Amniotic stem cell (primary cell): ENCODE results near the gene KLHDC7A.

Source experiments
- DNase-seq: peaks from one replicate; lab custom pipeline; 2025; lab: John Stamatoyannopoulos, UW

The KLHDC7A gene

DNA sequence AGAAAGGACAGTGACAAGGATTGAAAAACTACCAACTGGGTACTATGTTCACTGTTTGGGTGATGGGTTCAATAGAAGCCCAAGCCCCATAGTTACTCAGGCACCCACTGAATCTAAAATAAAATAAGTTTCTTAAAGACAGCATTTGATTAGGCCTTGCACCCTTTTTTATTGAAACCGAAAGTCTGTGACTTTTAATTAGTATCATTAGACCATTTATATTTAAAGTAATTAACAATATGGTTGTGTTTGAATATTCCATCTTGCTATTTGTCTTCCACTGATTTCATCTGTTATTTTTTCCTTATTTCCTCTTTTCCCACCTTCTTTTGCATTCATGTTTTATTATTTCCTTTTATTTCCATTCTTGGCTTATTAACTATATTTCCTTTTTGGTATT lies 27.4 kb downstream of the KLHDC7A start:
- no peak for DNase-seq

DNA sequence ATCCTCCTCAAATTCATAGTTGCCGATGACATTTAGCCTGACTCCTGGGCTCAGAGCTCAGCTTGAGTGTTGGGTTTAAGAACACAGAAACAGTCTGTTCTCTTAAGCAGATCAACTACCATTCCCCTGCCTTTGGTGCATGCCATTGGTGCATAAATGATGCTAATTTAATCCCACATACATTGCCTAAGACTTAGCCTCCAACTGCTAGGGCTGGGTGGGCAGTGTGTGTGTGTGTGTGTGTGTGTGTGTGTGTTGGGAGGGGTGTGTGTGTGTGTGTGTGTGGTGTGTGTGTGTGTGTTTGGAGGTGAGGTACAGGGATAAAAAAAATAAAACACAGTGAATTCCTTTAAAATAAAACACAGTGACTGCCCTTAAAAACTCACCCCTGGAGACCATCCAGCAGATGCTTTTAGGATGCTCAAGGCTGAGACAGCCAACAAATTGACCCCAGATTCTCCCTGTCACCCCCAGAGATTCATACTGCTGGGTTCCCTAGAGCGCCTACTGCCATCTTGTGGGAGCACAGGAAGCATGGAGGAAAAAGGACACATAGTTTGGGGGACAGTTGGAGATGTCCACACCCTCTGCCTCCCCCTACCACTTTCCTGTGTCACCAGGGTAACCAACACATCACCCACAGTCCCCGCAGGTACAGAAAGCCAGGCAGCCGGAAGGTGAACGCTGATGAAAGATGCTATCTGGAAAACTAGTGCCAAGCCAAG lies 30.6 kb downstream of the KLHDC7A start:
- no peak for DNase-seq

DNA sequence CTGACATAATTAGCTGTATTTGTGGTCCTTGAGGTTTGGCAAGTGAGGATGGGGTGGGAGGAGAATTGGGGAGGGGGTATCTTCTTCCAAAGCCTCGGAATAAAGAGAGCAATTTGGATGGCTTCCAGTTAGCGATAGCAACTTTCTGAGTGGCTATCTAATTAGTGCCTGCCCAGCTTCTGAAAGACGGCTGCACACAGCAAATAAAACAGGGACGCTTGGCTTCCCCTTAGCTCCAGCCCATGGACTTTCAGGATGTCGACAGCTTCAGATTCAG lies 31.1 kb downstream of the KLHDC7A start:
- DNase-seq, result no peak

DNA sequence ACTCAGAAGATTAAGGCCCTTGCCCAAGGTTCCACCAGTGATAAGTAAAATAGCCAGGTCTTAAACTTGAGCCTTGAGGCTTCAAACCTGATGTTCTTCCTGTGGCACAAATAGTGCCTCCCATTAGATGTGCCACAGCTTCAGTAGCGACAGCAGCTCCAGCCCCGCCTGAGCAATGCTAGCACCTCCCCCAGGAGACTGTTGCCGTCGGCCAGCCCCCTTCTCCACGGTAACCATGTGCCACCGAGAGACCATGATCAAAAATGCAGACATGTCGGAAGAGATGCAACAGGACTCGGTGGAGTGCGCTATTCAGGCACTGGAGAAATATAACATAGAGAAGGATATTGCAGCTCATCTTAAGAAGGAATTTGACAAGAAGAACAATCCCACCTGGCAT lies 32.2 kb downstream of the KLHDC7A start:
- no peak for DNase-seq

DNA sequence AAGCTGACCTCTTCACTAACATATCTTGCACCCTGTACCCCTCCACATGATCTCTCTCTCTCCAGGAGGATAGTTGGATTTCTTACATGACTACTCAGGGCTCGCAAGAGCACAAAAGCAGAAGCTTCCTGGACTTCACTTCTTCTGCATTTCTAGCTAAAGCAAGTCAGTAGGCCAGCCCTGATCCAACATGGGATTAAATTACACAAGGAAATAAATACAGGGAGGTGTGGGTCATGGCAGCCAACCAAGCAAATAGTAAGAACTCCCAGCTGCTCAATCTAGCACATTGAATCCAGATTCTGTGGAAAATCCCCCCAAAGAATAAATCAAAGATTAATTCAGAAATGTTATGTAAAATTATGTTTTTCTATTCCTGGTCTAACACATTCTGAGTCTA lies 33.3 kb downstream of the KLHDC7A start:
- DNase-seq, result no peak

DNA sequence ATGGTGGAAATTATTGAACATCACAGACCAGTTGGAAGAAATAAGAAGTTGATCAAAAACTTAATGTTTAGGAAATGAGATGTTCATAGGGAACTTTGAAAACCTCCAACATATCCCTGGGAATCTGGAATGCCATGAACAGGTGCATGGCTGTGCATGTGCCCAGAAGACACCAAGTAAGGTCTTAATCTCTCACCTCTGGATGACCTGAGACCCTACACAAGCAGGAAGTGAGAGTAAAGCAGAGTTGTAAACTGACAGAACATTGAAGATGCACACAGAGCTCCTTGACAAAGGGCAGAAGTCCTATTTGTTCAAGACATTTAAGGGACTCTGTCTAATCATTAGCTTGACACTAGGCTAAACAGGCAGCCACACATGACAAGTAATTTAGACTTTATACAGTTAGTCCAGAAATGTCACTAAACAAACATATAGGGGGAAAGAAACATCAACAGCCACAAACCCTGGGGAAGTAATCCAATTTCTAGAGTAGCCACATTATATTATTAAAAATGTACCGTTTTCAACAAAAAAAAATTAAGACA lies 34.5 kb downstream of the KLHDC7A start:
- DNase-seq, result no peak

DNA sequence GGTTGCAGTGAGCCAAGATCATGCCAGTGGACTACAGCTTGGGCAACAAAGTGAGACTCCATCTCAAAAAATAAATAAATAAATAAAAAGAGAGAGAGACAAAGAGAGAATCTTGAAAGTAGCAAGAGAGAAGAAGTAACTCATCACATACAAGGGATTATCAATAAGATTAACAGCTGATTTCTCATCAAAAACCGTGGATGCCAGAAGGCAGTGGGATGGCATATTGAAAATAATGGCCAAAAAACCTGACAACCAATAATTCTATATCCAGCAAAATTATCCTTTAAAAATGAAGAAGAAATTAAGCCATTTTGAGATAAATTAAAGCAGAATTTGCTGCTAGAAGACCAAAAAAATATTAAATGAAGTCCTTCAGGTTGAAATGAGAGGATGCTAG lies 35.7 kb downstream of the KLHDC7A start:
- no peak for DNase-seq

DNA sequence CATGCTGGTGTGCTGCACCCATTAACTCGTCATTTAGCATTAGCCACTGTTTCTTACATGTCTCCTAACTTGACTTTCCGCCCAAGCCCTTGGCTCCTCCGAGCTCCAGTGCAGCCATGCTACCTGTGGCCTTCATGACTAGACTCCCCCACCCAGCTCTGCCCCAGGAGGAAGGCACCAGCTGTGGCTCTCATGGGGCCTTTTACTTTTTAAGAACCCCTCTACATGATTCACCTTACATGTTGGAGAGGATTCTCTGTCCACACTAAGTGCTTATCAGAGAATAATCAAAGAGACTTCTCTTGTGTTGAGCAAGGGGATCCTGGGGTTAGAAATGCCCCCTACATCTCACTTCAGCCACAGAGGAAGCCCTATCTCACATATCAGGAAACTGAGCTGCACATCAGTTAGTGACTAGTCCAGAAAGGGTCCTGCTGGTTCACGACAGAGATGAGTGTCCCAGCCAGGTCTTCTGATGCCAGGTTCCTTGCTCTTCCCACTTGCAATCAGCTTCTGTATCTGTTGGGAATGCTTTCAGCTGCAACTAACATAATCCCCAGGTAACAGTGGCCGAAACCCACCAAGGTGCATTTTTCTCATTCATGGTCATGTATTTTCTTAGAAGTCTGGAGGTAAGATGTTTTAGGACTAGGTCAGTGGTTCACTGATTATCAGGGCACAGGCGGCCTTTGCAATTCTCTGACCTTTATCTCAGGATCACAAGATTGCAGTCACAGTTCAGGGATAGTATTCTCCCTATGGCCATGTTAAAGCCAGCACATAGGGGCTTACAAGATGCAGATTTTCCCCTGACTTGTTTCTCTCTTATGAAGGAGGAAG lies 45.9 kb downstream of the KLHDC7A start:
- no peak for DNase-seq

DNA sequence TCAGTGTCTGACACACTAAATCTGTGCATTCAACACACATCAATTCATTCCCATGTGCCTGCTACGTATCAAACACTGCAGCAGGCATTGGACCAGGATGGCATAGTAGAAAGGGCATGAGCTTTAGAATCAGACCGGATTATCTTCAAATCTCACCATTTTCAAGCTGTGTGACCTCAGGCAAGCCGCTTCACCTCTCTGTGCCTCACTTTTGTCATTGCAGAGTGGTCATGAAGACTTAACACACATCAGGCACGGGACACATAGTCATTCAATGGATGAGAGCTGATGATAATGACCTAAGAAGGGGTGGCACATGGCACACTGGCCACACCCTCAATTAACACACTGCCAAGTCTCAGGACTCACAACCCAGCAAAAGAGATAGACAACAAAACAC lies 46.8 kb downstream of the KLHDC7A start:
- DNase-seq, result no peak

DNA sequence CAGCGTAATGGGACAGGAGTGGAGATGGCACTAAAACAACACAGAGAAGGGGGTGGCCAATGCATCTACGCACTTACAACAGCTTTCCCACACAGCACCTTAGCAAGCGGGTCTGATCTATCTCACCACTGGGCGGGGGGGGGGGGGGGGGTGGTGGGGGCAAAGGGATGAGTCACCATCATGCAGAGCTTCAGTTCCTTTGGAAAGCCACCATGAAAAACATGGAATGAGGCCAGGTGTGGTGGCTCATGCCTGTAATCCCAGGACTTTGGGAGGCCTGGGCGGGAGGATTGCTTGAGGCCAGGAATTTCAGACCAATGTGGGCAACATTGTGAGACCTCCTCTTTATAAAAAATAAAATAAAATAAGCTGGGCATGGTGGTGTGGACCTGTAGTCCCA lies 47.2 kb downstream of the KLHDC7A start:
- DNase-seq, result no peak

DNA sequence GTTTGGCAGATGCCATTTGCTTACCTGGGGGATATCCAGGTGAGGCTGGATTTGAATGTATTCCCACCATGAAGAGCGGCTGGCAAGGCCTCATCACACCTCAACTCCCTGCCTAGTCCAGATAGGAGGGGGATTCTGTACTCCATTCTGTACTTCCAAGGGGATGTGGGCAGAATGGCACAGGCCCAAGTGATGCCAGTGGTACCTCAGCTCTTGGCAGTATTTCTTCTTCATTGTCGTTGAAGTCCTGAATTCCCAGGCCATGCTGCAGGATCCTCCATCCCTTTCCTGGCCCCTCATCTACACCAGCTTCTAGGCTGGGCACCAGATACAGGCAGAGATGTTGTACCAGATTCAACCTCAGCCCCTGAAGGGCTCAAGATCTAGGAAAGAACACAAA lies 47.9 kb downstream of the KLHDC7A start:
- DNase-seq, result no peak

DNA sequence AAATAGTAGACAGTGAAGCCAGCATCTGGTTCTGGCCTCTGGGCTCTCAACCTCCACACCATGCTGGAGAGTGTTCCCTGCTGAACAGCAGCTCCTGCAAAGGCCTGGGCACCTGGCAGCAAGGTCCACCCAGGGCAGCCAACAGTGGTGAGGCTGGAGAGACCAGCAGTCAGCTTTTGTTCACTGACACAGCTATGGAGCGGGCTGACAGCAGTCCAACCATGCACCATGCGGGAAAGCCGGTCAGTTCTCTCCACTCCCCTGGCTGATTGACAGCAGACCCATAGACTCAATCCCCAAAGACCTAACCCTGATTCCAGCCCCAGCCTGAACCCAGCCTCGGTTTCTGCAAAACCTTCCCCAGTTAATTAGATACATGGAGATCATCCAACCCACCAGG lies 49.0 kb downstream of the KLHDC7A start:
- DNase-seq, result no peak

DNA sequence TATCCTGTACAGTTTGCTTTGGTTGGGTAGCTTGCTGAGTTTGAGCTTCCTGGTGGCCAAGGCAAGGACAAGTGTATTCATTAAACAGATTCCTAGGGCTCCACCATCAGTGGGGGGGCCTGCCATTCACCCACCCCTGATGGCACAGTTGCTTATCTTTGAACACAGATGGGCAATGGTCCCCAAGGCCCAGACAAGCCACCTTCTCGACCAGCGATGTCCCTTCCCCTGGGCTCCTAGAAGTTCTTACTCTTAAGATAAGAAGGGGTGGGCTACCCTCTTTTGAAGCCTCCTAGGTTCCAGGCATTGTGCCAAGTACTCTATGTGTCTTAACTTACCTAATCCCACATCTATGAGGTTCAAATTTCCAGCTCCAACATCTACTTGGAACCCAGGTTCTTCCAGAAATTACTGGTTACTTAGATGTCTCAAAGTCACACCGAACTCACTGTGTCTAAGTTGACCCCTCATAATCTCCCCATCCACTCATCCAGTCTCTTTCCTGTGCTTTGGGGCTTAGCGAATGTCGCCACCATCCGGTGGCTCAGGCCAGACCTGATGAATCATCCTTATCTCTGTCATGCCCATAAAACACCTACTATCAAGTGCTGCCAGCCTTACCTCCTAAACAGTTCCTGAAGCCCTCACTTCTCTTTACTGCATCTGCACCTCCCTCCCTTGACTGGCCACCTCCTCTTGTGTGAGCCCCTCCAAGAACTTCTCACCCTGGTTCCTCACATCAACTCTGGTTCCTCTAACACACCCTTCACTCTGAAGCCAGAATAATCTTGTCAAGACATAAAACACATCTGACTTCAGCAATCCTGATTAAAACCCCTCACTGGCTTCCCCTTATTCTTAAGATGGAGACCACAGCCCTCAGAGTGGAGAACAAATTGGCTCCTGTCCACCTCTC lies 50.1 kb downstream of the KLHDC7A start:
- no peak for DNase-seq

DNA sequence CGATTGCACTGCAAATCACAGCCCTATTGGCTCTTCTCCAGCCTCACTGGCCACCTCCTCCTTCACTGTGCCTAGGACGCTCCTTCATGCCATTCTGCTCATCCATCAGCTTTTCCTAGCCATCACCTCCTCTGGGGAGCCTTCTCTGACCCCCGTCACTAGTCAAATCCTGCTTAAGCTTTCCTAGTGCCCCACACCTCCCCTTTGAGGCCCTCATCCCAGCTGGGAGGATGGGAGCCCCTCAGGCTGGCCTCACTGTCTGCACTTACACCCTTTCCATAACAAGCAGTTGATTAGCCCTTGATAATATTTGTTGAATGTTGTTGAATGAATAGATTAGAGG lies 50.7 kb downstream of the KLHDC7A start:
- DNase-seq, result no peak

DNA sequence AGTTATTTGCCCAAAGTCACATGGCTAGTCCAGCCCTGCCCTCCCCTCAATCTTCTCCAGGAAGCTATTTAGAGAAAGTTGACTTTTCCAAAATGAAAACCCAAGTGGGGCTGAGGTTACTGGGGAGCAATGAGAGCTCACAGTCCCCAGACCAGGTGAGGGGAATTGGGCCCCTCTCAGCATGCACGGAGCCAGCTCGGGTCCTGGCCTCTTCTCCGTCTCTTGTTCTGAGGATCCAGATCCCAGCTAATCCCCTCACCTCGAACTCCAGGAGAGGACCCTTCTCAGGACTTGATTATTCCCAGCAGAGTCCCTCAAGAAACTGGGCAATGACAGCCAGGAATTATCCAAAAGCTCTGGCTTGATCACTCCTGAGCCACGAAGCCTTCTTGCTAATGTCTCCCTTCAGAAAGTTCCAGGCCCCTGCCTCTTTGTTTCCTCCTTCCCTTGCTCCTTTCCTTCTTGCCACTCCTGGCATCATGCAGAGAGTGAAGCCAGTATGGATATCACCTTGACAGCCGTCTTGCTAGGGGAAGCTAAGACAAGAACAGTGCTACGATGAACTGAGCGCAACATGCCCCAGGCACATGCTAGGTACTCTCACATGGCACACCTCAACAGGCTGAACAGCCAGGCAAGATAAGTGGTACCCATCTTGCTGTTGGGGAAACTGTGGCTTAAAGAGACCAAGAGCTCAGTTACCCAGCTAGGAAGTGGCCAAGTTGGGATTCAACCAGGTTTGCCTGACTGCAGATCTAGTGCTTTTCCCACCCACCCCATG lies 51.9 kb downstream of the KLHDC7A start:
- DNase-seq, result no peak

DNA sequence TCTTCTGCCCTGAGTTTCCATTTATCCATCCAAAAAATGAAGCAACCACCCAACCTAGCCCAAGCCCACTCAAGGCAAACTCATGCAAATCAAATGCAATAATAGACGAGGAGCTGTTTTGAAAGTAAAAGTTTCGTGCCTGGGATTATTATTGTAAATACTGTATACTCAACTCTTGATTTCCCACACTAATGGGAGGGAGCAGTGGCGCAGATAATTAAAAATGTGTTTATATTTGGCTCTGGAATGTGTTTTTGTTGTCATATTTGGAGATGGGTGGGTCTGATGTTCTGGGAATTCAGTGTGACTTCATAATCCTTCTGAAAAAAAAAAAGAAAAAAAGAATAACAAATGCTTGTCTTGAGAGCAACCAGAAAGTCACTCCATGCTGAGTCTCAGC lies 52.5 kb downstream of the KLHDC7A start:
- DNase-seq, result no peak

DNA sequence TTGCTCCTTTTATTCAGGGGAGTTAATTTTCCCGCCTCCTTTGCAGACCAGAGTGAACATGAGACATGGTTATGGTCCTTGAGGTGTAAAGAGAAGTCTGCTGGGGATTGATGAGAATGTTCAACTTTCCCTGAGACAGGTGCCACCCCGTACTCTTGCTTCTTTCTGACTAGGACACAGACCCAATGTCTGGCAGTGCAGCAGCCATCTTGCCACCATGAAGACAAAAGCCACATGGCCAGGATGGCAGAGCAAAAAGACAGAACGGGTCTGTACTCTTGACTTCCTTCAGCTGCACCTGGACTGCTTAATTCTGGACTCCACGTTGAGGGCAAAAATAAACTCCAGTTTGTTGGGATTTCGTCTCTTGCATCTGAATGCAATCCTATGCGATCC lies 54.1 kb downstream of the KLHDC7A start:
- no peak for DNase-seq
